Measurements from ENCODE around the gene SNX33.

The SNX33 gene

GRCh38 chr15:75650908-75651809, 3.4 kb downstream of the SNX33 start:
- Histone ChIP-seq H3K36me3 (ENCODE audit: control insufficient read depth, insufficient read depth, low read length) (no peaks in the 10 kb centered on the region), H4K5ac (ENCODE audit: low read length) (no peak overlapping the region), H3K79me2 (ENCODE audit: control insufficient read depth, insufficient read depth, low read length) (peaks cover 28% of the 10 kb centered on the region), H2BK5ac (ENCODE audit: low read length) (no peak overlapping the region), H3K18ac (ENCODE audit: low read length) (no peak overlapping the region), H3K4ac (ENCODE audit: low read depth, low read length) (no peak overlapping the region), H2AK5ac (ENCODE audit: low read length) (no peak overlapping the region), H3K27me3 (ENCODE audit: insufficient read depth, low read length, poor library complexity) (no peaks in the 10 kb centered on the region), H3K4me2 (ENCODE audit: low read length) (no peak overlapping the region), H2BK120ac (ENCODE audit: low read depth, low read length) (no peak overlapping the region), H3K4me1 (ENCODE audit: control insufficient read depth, low read depth, low read length) (peaks cover 14% of the 10 kb centered on the region), H3K79me1 (ENCODE audit: low read length) (peaks cover 30% of the 10 kb centered on the region), H3K27ac (ENCODE audit: low read depth, low read length) (no peak overlapping the region), H2BK15ac (replicated peaks; ENCODE audit: low read depth) (no peak overlapping the region), H3K9ac (ENCODE audit: low read length) (peak overlapping the region; percentile 5), H4K8ac (ENCODE audit: low read depth, low read length) (no peak overlapping the region), H3K56ac (ENCODE audit: low read length) (peak overlapping the region; percentile 22), H3K23ac (ENCODE audit: low read length) (no peak overlapping the region), H3K4me3 (ENCODE audit: low read length) (no peak overlapping the region)
- no CpG with 5 or more reads among the region's 9 CpGs for WGBS (ENCODE audit: extremely low coverage, insufficient coverage, low lambda C conversion rate)
- no peak for DNase-seq

- Histone ChIP-seq H3K23ac (ENCODE audit: low read length) (no peak overlapping the region), H3K56ac (ENCODE audit: low read length) (no peak overlapping the region), H2AK5ac (ENCODE audit: low read length) (no peak overlapping the region), H3K4me1 (ENCODE audit: control insufficient read depth, low read depth, low read length) (peaks cover 14% of the 10 kb centered on the region), H3K9ac (ENCODE audit: low read length) (no peak overlapping the region), H3K27ac (ENCODE audit: low read depth, low read length) (no peak overlapping the region), H3K4me2 (ENCODE audit: low read length) (no peak overlapping the region), H4K8ac (ENCODE audit: low read depth, low read length) (no peak overlapping the region), H3K18ac (ENCODE audit: low read length) (no peak overlapping the region), H2BK15ac (replicated peaks; ENCODE audit: low read depth) (no peak overlapping the region), H3K27me3 (ENCODE audit: insufficient read depth, low read length, poor library complexity) (no peaks in the 10 kb centered on the region), H3K4me3 (ENCODE audit: low read length) (no peak overlapping the region), H3K79me1 (ENCODE audit: low read length) (peaks cover 32% of the 10 kb centered on the region), H3K79me2 (ENCODE audit: control insufficient read depth, insufficient read depth, low read length) (peaks cover 28% of the 10 kb centered on the region), H3K36me3 (ENCODE audit: control insufficient read depth, insufficient read depth, low read length) (no peaks in the 10 kb centered on the region), H2BK120ac (ENCODE audit: low read depth, low read length) (no peak overlapping the region), H3K4ac (ENCODE audit: low read depth, low read length) (no peak overlapping the region), H2BK5ac (ENCODE audit: low read length) (no peak overlapping the region), H4K5ac (ENCODE audit: low read length) (no peak overlapping the region)
- WGBS (ENCODE audit: extremely low coverage, insufficient coverage, low lambda C conversion rate) = no CpG with 5 or more reads among the region's 2 CpGs
- no peak for DNase-seq
Observed at GRCh38 chr15:75651810-75652543, 4.3 kb downstream of the SNX33 start.

- Histone ChIP-seq H3K4me2 (ENCODE audit: low read length) (no peak overlapping the region), H4K8ac (ENCODE audit: low read depth, low read length) (no peak overlapping the region), H3K27ac (ENCODE audit: low read depth, low read length) (no peak overlapping the region), H2BK5ac (ENCODE audit: low read length) (no peak overlapping the region), H3K36me3 (ENCODE audit: control insufficient read depth, insufficient read depth, low read length) (no peaks in the 10 kb centered on the region), H3K4me3 (ENCODE audit: low read length) (no peak overlapping the region), H3K9ac (ENCODE audit: low read length) (no peak overlapping the region), H3K79me2 (ENCODE audit: control insufficient read depth, insufficient read depth, low read length) (peaks cover 28% of the 10 kb centered on the region), H3K27me3 (ENCODE audit: insufficient read depth, low read length, poor library complexity) (no peaks in the 10 kb centered on the region), H4K5ac (ENCODE audit: low read length) (no peak overlapping the region), H3K56ac (ENCODE audit: low read length) (peak overlapping the region; percentile 26), H3K4ac (ENCODE audit: low read depth, low read length) (no peak overlapping the region), H2BK120ac (ENCODE audit: low read depth, low read length) (no peak overlapping the region), H2AK5ac (ENCODE audit: low read length) (no peak overlapping the region), H3K4me1 (ENCODE audit: control insufficient read depth, low read depth, low read length) (peaks cover 14% of the 10 kb centered on the region), H2BK15ac (replicated peaks; ENCODE audit: low read depth) (no peak overlapping the region), H3K18ac (ENCODE audit: low read length) (no peak overlapping the region), H3K79me1 (ENCODE audit: low read length) (peaks cover 32% of the 10 kb centered on the region), H3K23ac (ENCODE audit: low read length) (no peak overlapping the region)
- WGBS (ENCODE audit: extremely low coverage, insufficient coverage, low lambda C conversion rate) = no CpG with 5 or more reads among the region's 16 CpGs
- no peak for DNase-seq
Observed at GRCh38 chr15:75653347-75653913, 5.7 kb downstream of the SNX33 start.

- Histone ChIP-seq H3K9ac (ENCODE audit: low read length) (no peak overlapping the region), H2BK120ac (ENCODE audit: low read depth, low read length) (no peak overlapping the region), H3K79me1 (ENCODE audit: low read length) (peaks cover 28% of the 10 kb centered on the region), H3K4ac (ENCODE audit: low read depth, low read length) (no peak overlapping the region), H2BK5ac (ENCODE audit: low read length) (no peak overlapping the region), H3K4me2 (ENCODE audit: low read length) (no peak overlapping the region), H3K56ac (ENCODE audit: low read length) (no peak overlapping the region), H3K23ac (ENCODE audit: low read length) (no peak overlapping the region), H3K4me3 (ENCODE audit: low read length) (no peak overlapping the region), H3K18ac (ENCODE audit: low read length) (no peak overlapping the region), H3K36me3 (ENCODE audit: control insufficient read depth, insufficient read depth, low read length) (no peaks in the 10 kb centered on the region), H3K27me3 (ENCODE audit: insufficient read depth, low read length, poor library complexity) (no peaks in the 10 kb centered on the region), H3K79me2 (ENCODE audit: control insufficient read depth, insufficient read depth, low read length) (peaks cover 27% of the 10 kb centered on the region), H2AK5ac (ENCODE audit: low read length) (no peak overlapping the region), H3K4me1 (ENCODE audit: control insufficient read depth, low read depth, low read length) (peaks cover 9% of the 10 kb centered on the region), H4K8ac (ENCODE audit: low read depth, low read length) (no peak overlapping the region), H4K5ac (ENCODE audit: low read length) (no peak overlapping the region), H3K27ac (ENCODE audit: low read depth, low read length) (no peak overlapping the region), H2BK15ac (replicated peaks; ENCODE audit: low read depth) (no peak overlapping the region)
- DNase-seq = no peak
- no CpG with 5 or more reads among the region's 4 CpGs for WGBS (ENCODE audit: extremely low coverage, insufficient coverage, low lambda C conversion rate)
Observed at GRCh38 chr15:75654201-75654907, 6.6 kb downstream of the SNX33 start.

GRCh38 chr15:75655931-75656330, 8.2 kb downstream of the SNX33 start:
- Histone ChIP-seq H3K4me2 (ENCODE audit: low read length) (no peak overlapping the region), H3K56ac (ENCODE audit: low read length) (no peak overlapping the region), H3K27ac (ENCODE audit: low read depth, low read length) (no peak overlapping the region), H3K79me1 (ENCODE audit: low read length) (peaks cover 22% of the 10 kb centered on the region), H3K27me3 (ENCODE audit: insufficient read depth, low read length, poor library complexity) (no peaks in the 10 kb centered on the region), H3K79me2 (ENCODE audit: control insufficient read depth, insufficient read depth, low read length) (peaks cover 16% of the 10 kb centered on the region), H3K18ac (ENCODE audit: low read length) (no peak overlapping the region), H4K8ac (ENCODE audit: low read depth, low read length) (no peak overlapping the region), H2BK120ac (ENCODE audit: low read depth, low read length) (no peak overlapping the region), H2BK5ac (ENCODE audit: low read length) (no peak overlapping the region), H3K4me1 (ENCODE audit: control insufficient read depth, low read depth, low read length) (peaks cover 5% of the 10 kb centered on the region), H4K5ac (ENCODE audit: low read length) (no peak overlapping the region), H2AK5ac (ENCODE audit: low read length) (no peak overlapping the region), H3K23ac (ENCODE audit: low read length) (no peak overlapping the region), H3K9ac (ENCODE audit: low read length) (no peak overlapping the region), H2BK15ac (replicated peaks; ENCODE audit: low read depth) (no peak overlapping the region), H3K4me3 (ENCODE audit: low read length) (no peak overlapping the region), H3K36me3 (ENCODE audit: control insufficient read depth, insufficient read depth, low read length) (no peaks in the 10 kb centered on the region), H3K4ac (ENCODE audit: low read depth, low read length) (no peak overlapping the region)
- WGBS (ENCODE audit: extremely low coverage, insufficient coverage, low lambda C conversion rate) = no CpG with 5 or more reads among the region's 4 CpGs
- DNase-seq = no peak

Data from mesendoderm (in vitro differentiated cells).